ENCODE results near the gene AOC2. TPM values are rescaled to one million over a fixed set of nuclear protein-coding genes. Genes with fewer than 3 reads are reported as not detected.
"Not testable (repeated sequence)": the region's sequence is repeated elsewhere in the genome, so short reads cannot be mapped to it uniquely, and the experiment has no call there.

AOC2 gene
- total RNA-seq, 1 experiment from 2014 or later = 3.7 TPM

DNA sequence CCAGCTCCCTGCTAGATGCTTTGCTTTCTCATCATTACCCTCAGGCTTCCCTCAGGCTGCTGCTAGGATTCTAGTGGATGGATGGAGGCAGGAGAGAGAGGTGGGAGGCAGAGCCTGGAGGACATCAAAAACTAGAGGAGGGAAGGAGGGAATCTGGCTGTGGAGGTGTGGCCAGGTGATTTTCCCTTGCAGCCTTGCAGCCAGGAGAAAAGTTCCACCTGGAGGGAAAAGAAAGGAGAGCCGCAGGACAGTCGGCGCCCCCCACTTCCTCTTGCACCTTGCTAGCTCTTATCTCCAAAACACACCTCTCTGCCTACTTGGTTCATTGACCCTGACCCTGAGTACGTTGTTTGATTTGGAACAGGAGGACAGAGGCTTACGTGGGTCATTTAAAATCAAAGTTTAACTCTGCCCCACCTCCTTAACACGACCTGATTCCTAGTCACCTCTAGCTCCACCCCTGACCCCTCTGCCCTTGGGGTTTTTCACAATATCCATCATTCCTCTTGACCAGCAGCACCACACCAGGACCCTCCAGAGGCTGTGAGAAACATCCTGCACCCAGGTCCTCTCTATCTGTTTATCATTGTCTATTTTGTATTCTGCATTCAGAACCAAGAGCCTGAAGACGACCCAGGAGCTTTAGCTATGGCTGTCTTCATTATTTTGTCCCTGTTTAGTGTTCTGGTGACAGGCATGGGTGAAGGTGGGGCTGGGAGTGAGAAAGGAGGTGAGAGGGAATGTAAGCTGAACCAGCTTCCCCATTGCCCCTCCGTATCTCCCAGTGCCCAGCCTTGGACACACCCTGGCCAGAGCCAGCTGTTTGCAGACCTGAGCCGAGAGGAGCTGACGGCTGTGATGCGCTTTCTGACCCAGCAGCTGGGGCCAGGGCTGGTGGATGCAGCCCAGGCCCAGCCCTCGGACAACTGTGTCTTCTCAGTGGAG is 22.5 kb downstream of the AOC2 start:
- intact Hi-C loops (cut with micrococcal nuclease; ENCODE audit: unreplicated experiment) = no loop called here
- Histone ChIP-seq H3K4me2 (no peak overlapping the region), H3K27me3 (ENCODE audit: insufficient read depth, low read depth) (no peaks in the 10 kb centered on the region; the same call in 1 of the 2 replicates), H3F3A (ENCODE audit: insufficient read depth, low read depth) (no peaks in the 10 kb centered on the region), H2AFZ (no peak overlapping the region), H3K27ac (no peak overlapping the region), H3K9me2 (ENCODE audit: insufficient read depth) (no peaks in the 10 kb centered on the region), H3K79me2 (ENCODE audit: low read depth) (no peaks in the 10 kb centered on the region), H3K36me3 (ENCODE audit: low read depth) (no peaks in the 10 kb centered on the region), H3K9me3 (ENCODE audit: insufficient read depth, low read depth) (peaks cover 7% of the 10 kb centered on the region; the same call in 1 of the 2 replicates), H3K4me3 (no peak overlapping the region), H4K20me1 (ENCODE audit: insufficient read depth) (no peaks in the 10 kb centered on the region), H3K4me1 (replicated peaks; ENCODE audit: insufficient read depth) (no peaks in the 10 kb centered on the region; the same call in 1 of the 2 replicates)
- POLR2A ChIA-PET (ENCODE audit: unreplicated experiment) = no interaction called here
- CTCF ChIA-PET = no interaction called here
- no TSS peak for BruUV-seq (replicated peaks)
- TF ChIP-seq, protein P1, sequence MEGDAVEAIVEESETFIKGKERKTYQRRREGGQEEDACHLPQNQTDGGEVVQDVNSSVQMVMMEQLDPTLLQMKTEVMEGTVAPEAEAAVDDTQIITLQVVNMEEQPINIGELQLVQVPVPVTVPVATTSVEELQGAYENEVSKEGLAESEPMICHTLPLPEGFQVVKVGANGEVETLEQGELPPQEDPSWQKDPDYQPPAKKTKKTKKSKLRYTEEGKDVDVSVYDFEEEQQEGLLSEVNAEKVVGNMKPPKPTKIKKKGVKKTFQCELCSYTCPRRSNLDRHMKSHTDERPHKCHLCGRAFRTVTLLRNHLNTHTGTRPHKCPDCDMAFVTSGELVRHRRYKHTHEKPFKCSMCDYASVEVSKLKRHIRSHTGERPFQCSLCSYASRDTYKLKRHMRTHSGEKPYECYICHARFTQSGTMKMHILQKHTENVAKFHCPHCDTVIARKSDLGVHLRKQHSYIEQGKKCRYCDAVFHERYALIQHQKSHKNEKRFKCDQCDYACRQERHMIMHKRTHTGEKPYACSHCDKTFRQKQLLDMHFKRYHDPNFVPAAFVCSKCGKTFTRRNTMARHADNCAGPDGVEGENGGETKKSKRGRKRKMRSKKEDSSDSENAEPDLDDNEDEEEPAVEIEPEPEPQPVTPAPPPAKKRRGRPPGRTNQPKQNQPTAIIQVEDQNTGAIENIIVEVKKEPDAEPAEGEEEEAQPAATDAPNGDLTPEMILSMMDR (conservative IDR thresholded peaks at IDR 0.05) = no peak
- no peak for TF ChIP-seq EZH2 (IDR thresholded peaks at IDR 0.05; ENCODE audit: low read depth)
- DNase-seq = no peak

DNA sequence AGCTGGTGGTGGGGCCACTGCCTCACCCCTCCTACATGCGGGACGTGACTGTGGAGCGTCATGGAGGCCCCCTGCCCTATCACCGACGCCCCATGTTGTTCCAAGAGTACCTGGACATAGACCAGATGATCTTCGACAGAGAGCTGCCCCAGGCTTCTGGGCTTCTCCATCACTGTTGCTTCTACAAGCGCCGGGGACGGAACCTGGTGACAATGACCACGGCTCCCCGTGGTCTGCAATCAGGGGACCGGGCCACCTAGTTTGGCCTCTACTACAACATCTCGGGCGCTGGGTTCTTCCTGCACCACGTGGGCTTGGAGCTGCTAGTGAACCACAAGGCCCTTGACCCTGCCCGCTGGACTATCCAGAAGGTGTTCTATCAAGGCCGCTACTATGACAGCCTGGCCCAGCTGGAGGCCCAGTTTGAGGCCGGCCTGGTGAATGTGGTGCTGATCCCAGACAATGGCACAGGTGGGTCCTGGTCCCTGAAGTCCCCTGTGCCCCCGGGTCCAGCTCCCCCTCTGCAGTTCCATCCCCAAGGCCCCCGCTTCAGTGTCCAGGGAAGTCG is 23.4 kb downstream of the AOC2 start:
- H3K27me3 ChIP-seq (ENCODE audit: insufficient read depth, low read depth); H3K9me2 ChIP-seq (ENCODE audit: insufficient read depth); CTCF ChIA-PET; DNase-seq; H3K27ac ChIP-seq; H2AFZ ChIP-seq; H3K4me2 ChIP-seq; H3K79me2 ChIP-seq (ENCODE audit: low read depth); H3K4me3 ChIP-seq; H3K36me3 ChIP-seq (ENCODE audit: low read depth); intact Hi-C loops (cut with micrococcal nuclease; ENCODE audit: unreplicated experiment); BruUV-seq (replicated peaks); H4K20me1 ChIP-seq (ENCODE audit: insufficient read depth); H3K4me1 ChIP-seq (replicated peaks; ENCODE audit: insufficient read depth); H3K9me3 ChIP-seq (ENCODE audit: insufficient read depth, low read depth); H3F3A ChIP-seq (ENCODE audit: insufficient read depth, low read depth): not testable (repeated sequence)
- POLR2A ChIA-PET (ENCODE audit: unreplicated experiment) = interaction anchor here (0.7 kb wide), 1 partner anchor 493 kb away, joined by 5 read pairs; no protein-coding TSS in a partner anchor

GRCh38 chr17:42868338-42868737 is 24.0 kb downstream of the AOC2 start:
- H3K4me3 ChIP-seq = no peak overlapping the region
- BruUV-seq (replicated peaks) = no TSS peak
- no peak for DNase-seq
- peaks cover 7% of the 10 kb centered on the region; the same call in 1 of the 2 replicates for H3K9me3 ChIP-seq (ENCODE audit: insufficient read depth, low read depth)
- no peaks in the 10 kb centered on the region; the same call in 1 of the 2 replicates for H3K4me1 ChIP-seq (replicated peaks; ENCODE audit: insufficient read depth)
- TF ChIP-seq, protein P1 (conservative IDR thresholded peaks at IDR 0.05) = no peak
- TF ChIP-seq EZH2 (IDR thresholded peaks at IDR 0.05; ENCODE audit: low read depth) = no peak
- H3K9me2 ChIP-seq (ENCODE audit: insufficient read depth) = no peaks in the 10 kb centered on the region
- H3K4me2 ChIP-seq = no peak overlapping the region
- H2AFZ ChIP-seq = no peak overlapping the region
- POLR2A ChIA-PET (ENCODE audit: unreplicated experiment) = interaction anchor here (0.7 kb wide), 1 partner anchor 492 kb away, joined by 5 read pairs; no protein-coding TSS in a partner anchor
- H3K79me2 ChIP-seq (ENCODE audit: low read depth) = no peaks in the 10 kb centered on the region
- no peaks in the 10 kb centered on the region for H4K20me1 ChIP-seq (ENCODE audit: insufficient read depth)
- intact Hi-C loops (cut with micrococcal nuclease; ENCODE audit: unreplicated experiment) = no loop called here
- no peak overlapping the region for H3K27ac ChIP-seq
- no peaks in the 10 kb centered on the region for H3K36me3 ChIP-seq (ENCODE audit: low read depth)
- CTCF ChIA-PET = no interaction called here
- H3F3A ChIP-seq (ENCODE audit: insufficient read depth, low read depth) = no peaks in the 10 kb centered on the region
- H3K27me3 ChIP-seq (ENCODE audit: insufficient read depth, low read depth) = peaks cover 9% of the 10 kb centered on the region
